BJ (cell line): ENCODE data around the gene BAIAP2. TPM values are rescaled to one million over a fixed set of nuclear protein-coding genes. Genes with fewer than 3 reads are reported as not detected.
A peak's percentile ranks its signal among the peaks of the same experiment; 100 is the strongest.

ENCODE experiments used
- CTCF ChIA-PET: fragments of 350-600 bp; formaldehyde crosslinking; extraction: SDS; loops from one replicate; lab custom pipeline; 2021; ENCODE audit warnings: antibody characterized with exemption, inconsistent platforms; lab: Yijun Ruan, JAX
- POLR2A ChIA-PET: fragments of 300-600 bp; sonication (Branson Sonifier 250); formaldehyde crosslinking; extraction: SDS; loops from one replicate; lab custom pipeline; 2021; ENCODE audit warnings: antibody characterized with exemption; lab: Charles Lee
- DNase-seq: peaks from one replicate; pipeline ENCODE4 v3.0.0-alpha.2; 2011; ENCODE audit warnings: low read depth
- H3K27me3 ChIP-seq: 2 replicates; pipeline ENCODE4 v1.6.0; 2011; ENCODE audit warnings: low read length; ENCODE audit not compliant: control insufficient read depth, insufficient read depth
- H3K36me3 ChIP-seq: 2 replicates; pipeline ENCODE4 v1.5.1; 2011; ENCODE audit warnings: low read length; ENCODE audit not compliant: control insufficient read depth, insufficient read depth
- H3K4me3 ChIP-seq: 2 replicates; pipeline ENCODE4 v1.5.1; 2011; ENCODE audit warnings: low read depth, mild to moderate bottlenecking, control low read depth, low read length
- CTCF ChIP-seq: IDR thresholded peaks from 2 replicates; pipeline ENCODE4 v1.5.1; 2011; ENCODE audit warnings: low read depth, mild to moderate bottlenecking, control low read depth, inconsistent platforms, low read length, moderate library complexity; ENCODE audit not compliant: insufficient read depth
- polyA plus RNA-seq: library from polyadenylated mRNA; depleted of rRNA; stranded (reverse); fragments of >200 nt; gene quantifications from 2 replicates; pipeline ENCODE4 v1.2.3, GENCODE V29; 2011

BAIAP2 gene
- polyA plus RNA-seq, 1 experiment: 12.1 TPM

GRCh38 chr17:81033535-81034167, 1.3 kb upstream of the BAIAP2 start:
- Histone ChIP-seq H3K4me3 (peak overlapping the region; percentile 75), H3K36me3 (peaks cover 8% of the 10 kb centered on the region), H3K27me3 (no peaks in the 10 kb centered on the region)
- ChIA-PET POLR2A (interaction anchor here (0.6 kb wide), 1 partner anchor 166 kb away, joined by 3 read pairs; no protein-coding TSS in a partner anchor), CTCF (interaction anchor here (1.5 to 2.7 kb wide), 4 partner anchors 10 to 68 kb away, joined by 4 to 18 read pairs (median 6); no protein-coding TSS in a partner anchor)
- DNase-seq: no peak
- TF ChIP-seq CTCF: no peak

- no peak for TF ChIP-seq CTCF
- no peak for DNase-seq
Observed at GRCh38 chr17:81034168-81034777, 678 bp upstream of the BAIAP2 start.

DNA sequence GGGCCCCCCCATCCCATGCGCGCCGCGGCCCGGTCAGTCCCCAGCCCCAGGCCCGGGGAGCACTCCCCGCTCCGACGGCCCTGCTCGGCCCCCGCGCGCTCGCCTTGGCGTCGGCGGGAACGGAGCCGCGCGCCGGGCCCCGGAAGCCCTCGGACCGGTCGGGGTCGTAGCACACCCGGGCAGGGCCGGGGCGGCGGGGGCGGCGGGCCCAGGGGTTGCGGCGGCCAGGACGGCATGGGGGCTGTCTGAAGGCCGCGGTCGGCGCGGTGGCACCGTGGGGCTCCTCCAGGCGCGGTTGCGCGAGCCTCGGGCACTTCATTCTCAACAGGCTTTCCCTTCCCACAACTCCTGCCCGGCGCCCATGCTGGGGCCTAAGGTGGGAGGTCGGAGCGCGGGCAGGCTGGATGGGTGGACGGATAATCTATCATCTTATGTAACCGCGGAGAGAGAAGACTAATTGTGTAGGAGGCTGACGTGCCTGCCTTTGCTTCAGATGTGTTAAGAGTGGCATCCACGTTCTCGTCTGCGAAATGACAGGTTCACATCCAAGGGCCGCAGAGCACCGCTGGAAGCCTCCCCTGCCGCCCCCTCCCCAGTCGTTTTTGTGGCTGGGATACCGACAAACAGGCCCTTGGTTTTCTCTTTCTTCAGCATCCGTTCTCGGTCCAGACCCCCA, 708 bp downstream of the BAIAP2 start:
- CTCF ChIA-PET: interaction anchor here (1.7 to 4.7 kb wide), 4 partner anchors 12 to 62 kb away, joined by 4 to 22 read pairs (median 8); no protein-coding TSS in a partner anchor
- Histone ChIP-seq H3K27me3 (no peaks in the 10 kb centered on the region), H3K4me3 (peak overlapping the region; percentile 59), H3K36me3 (peaks cover 7% of the 10 kb centered on the region)
- DNase-seq: no peak
- no peak for TF ChIP-seq CTCF
- POLR2A ChIA-PET: interaction anchor here (0.6 kb wide), 2 partner anchors 62 to 187 kb away, joined by 7 to 16 read pairs; no protein-coding TSS in a partner anchor

More at GRCh38 chr17:81034168-81034777, 678 bp upstream of the BAIAP2 start:
- no peaks in the 10 kb centered on the region for H3K27me3 ChIP-seq
- H3K36me3 ChIP-seq: peaks cover 8% of the 10 kb centered on the region
- ChIA-PET CTCF (interaction anchor here (1.5 to 4.7 kb wide), 5 partner anchors 11 to 68 kb away, joined by 4 to 22 read pairs (median 7); no protein-coding TSS in a partner anchor), POLR2A (interaction anchor here (0.6 kb wide), 1 partner anchor 166 kb away, joined by 3 read pairs; no protein-coding TSS in a partner anchor)
- H3K4me3 ChIP-seq: peak overlapping the region; percentile 75

DNA sequence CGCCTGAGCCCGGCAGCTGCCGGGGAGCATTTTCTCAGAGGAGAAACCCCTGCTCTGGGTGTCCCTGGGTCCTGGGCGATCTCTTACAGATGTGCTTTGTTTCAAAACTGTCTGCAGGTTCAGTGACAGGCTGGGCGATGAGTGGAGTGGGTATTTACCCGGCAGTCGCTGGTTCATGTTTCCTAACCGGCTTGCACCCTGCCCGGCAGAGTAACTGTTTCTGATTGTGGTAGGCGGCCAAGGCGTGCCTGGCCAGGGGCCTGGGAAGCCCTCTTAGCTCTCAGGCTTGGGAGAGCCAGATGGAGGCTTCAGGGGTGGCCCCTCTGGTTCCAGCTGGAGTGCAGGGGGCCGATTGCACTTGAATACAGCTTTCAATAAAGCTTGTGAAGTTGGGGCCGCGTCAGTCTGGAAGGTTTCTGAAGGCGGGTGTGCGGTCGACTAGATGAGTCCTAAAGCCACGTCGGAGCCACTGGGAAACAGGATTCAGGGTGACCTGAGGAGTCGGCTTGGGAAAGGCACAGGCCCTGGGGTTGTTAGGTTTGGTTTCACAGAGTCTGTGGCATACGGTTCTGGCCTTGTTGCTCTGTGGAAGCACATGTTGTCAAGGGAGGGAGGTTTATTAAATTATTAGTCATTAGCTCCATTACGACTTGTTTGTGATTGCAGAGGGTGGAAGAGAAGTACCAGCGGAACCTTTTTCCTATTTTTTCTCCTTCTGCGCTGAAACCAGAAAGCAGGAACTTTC, 1.4 kb downstream of the BAIAP2 start:
- no peak for DNase-seq
- CTCF ChIA-PET: interaction anchor here (1.0 to 4.7 kb wide), 5 partner anchors 11 to 66 kb away, joined by 4 to 22 read pairs (median 7); no protein-coding TSS in a partner anchor
- H3K4me3 ChIP-seq: peak overlapping the region; percentile 59
- POLR2A ChIA-PET: interaction anchor here (0.6 kb wide), 1 partner anchor 187 kb away, joined by 7 read pairs; no protein-coding TSS in a partner anchor
- H3K27me3 ChIP-seq: no peaks in the 10 kb centered on the region
- TF ChIP-seq CTCF: no peak
- H3K36me3 ChIP-seq: peaks cover 7% of the 10 kb centered on the region
